Fibroblast of lung (primary cell): Measurements from ENCODE around the gene SNX32. TPM values are rescaled to one million over a fixed set of nuclear protein-coding genes. Genes with fewer than 3 reads are reported as not detected.

Experiments
- DNase-seq, 2 donors: peaks; one replicate each; pipeline versions ENCODE4 v3.0.0 to v3.0.0-alpha.2; 2010; ENCODE audit warnings: low read depth in 2 of 2
- H2AFZ ChIP-seq: 2 replicates; pipeline ENCODE4 v1.5.1; 2012; ENCODE audit warnings: low read length, control low read depth, inconsistent platforms
- H3K27ac ChIP-seq: 2 replicates; pipeline ENCODE4 v1.5.1; 2011; ENCODE audit warnings: low read length, control low read depth; ENCODE audit not compliant: insufficient read depth
- H3K27me3 ChIP-seq: 2 replicates; pipeline ENCODE4 v1.5.1; 2011; ENCODE audit warnings: mild to moderate bottlenecking, low read length; ENCODE audit not compliant: control insufficient read depth, insufficient read depth
- H3K36me3 ChIP-seq: 2 replicates; pipeline ENCODE4 v1.5.1; 2011; ENCODE audit warnings: low read length; ENCODE audit not compliant: control insufficient read depth, insufficient read depth
- H3K4me1 ChIP-seq: 2 replicates; pipeline ENCODE4 v1.5.1; 2011; ENCODE audit warnings: low read length; ENCODE audit not compliant: control insufficient read depth, insufficient read depth; ENCODE audit errors: extremely low read depth
- H3K4me2 ChIP-seq: 2 replicates; pipeline ENCODE4 v1.5.1; 2011; ENCODE audit warnings: low read length, control low read depth; ENCODE audit not compliant: insufficient read depth; ENCODE audit errors: extremely low read depth
- H3K4me3 ChIP-seq, 4 experiments: fragments of 200-600 bp in 1 of 4; sonication (generic) in 1 of 4; replicated peaks in 1 of 4; 2 replicates each; pipeline ENCODE4 v1.5.1; 2011 to 2016; ENCODE audit warnings: low read length in 4 of 4, low read depth in 3 of 4, mild to moderate bottlenecking in 3 of 4, control low read depth in 2 of 4, inconsistent platforms in 1 of 4, mixed read lengths in 1 of 4; ENCODE audit not compliant: insufficient read depth in 1 of 4; ENCODE audit errors: control extremely low read depth in 1 of 4
- H3K79me2 ChIP-seq: 2 replicates; pipeline ENCODE4 v1.5.1; 2012; ENCODE audit warnings: mild to moderate bottlenecking, low read length, inconsistent platforms; ENCODE audit not compliant: control insufficient read depth, insufficient read depth
- H3K9ac ChIP-seq: 2 replicates; pipeline ENCODE4 v1.5.1; 2011; ENCODE audit warnings: mild to moderate bottlenecking, low read length, control low read depth; ENCODE audit not compliant: insufficient read depth
- H3K9me3 ChIP-seq: 2 replicates; pipeline ENCODE4 v1.5.1; 2012; ENCODE audit warnings: low read depth, low read length; ENCODE audit not compliant: control insufficient read depth, insufficient read depth
- H4K20me1 ChIP-seq: 2 replicates; pipeline ENCODE4 v1.5.1; 2011; ENCODE audit warnings: low read length; ENCODE audit not compliant: control insufficient read depth, insufficient read depth; ENCODE audit errors: extremely low read depth
- EZH2 ChIP-seq: IDR thresholded peaks from 2 replicates; pipeline ENCODE4 v1.5.1; 2012; ENCODE audit warnings: low read length, control low read depth, mild to moderate bottlenecking; ENCODE audit errors: missing control alignments
- polyA plus RNA-seq, 2 donors: library from polyadenylated mRNA; depleted of rRNA in 1 of 2; stranded (reverse) in 1 of 2; unstranded in 1 of 2; fragments of >200 nt; gene quantifications; 2 replicates each; pipeline ENCODE4 v1.2.1, GENCODE V29; 2011 to 2012; ENCODE audit warnings: missing spikeins in 1 of 2
- total RNA-seq: library from RNA; depleted of rRNA; stranded (reverse); fragments of >200 nt; gene quantifications from 2 replicates; pipeline ENCODE4 v1.2.1, GENCODE V29; 2014
- TF ChIP-seq, protein P1 (sequence below), 2 donors: IDR thresholded peaks in 1 of 2; conservative IDR thresholded peaks in 1 of 2; 1 replicate in 1 of 2; 2 replicates in 1 of 2; pipeline ENCODE4 v1.5.1; 2011 to 2012; ENCODE audit warnings: low read length in 2 of 2, control low read depth in 1 of 2, inconsistent platforms in 1 of 2, low read depth in 1 of 2, mild to moderate bottlenecking in 1 of 2

The SNX32 gene
- total and polyA plus RNA-seq, 2 donors (not counting 1 experiment from before 2014, with no cell fraction given) = 0.33 to 3.1 TPM

DNA sequence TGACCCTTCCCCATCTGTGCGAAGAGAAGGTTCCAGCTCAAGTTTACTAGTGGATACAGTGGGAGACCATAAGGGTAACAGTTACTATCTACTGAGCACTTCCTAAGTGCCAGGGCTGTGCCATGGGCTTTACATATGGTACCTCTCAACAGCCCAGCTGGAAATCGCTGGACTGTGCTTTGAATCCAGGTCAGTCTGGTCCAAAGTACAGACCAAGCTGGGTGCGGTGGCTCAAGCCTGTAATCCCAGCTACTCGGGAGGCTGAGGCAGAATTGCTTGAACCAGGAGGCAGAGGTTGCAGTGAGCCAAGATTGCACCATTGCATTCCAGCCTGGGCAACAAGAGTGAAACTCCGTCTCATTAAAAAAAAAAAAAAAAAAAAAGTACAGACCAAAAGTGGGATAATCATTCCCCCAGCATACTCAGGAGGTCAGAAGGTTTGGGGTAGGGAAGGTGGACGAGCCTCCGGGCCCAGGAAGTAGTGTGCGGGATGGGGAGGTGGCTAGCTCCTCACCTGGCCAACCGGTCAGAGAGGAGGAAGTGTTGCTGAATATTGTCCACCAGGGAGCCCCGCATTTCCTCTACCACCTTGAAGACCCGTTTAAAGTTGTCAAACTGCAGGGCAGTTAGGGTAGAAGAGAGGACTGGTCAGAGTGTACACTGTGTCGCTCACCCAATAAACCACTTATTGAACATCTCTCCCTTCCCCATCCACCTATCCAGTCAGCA, 52.2 kb downstream of the SNX32 start:
- Histone ChIP-seq H3K4me2 (no peak overlapping the region), H2AFZ (no peak overlapping the region), H4K20me1 (no peaks in the 10 kb centered on the region), H3K4me1 (peaks cover 14% of the 10 kb centered on the region), H3K27ac (no peak overlapping the region), H3K9me3 (no peaks in the 10 kb centered on the region), H3K79me2 (peaks cover 29% of the 10 kb centered on the region), H3K27me3 (no peaks in the 10 kb centered on the region), H3K4me3 (no peak overlapping the region), H3K36me3 (peaks cover 35% of the 10 kb centered on the region), H3K9ac (no peak overlapping the region)
- no peak for DNase-seq
- TF ChIP-seq, protein P1, sequence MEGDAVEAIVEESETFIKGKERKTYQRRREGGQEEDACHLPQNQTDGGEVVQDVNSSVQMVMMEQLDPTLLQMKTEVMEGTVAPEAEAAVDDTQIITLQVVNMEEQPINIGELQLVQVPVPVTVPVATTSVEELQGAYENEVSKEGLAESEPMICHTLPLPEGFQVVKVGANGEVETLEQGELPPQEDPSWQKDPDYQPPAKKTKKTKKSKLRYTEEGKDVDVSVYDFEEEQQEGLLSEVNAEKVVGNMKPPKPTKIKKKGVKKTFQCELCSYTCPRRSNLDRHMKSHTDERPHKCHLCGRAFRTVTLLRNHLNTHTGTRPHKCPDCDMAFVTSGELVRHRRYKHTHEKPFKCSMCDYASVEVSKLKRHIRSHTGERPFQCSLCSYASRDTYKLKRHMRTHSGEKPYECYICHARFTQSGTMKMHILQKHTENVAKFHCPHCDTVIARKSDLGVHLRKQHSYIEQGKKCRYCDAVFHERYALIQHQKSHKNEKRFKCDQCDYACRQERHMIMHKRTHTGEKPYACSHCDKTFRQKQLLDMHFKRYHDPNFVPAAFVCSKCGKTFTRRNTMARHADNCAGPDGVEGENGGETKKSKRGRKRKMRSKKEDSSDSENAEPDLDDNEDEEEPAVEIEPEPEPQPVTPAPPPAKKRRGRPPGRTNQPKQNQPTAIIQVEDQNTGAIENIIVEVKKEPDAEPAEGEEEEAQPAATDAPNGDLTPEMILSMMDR (conservative IDR thresholded peaks at IDR 0.05 in 1 of 2, IDR thresholded peaks at IDR 0.05 in 1 of 2; ENCODE audit: low read depth in 1 of 2, low read length in 2 of 2) = no peak
- no peak for TF ChIP-seq EZH2

DNA sequence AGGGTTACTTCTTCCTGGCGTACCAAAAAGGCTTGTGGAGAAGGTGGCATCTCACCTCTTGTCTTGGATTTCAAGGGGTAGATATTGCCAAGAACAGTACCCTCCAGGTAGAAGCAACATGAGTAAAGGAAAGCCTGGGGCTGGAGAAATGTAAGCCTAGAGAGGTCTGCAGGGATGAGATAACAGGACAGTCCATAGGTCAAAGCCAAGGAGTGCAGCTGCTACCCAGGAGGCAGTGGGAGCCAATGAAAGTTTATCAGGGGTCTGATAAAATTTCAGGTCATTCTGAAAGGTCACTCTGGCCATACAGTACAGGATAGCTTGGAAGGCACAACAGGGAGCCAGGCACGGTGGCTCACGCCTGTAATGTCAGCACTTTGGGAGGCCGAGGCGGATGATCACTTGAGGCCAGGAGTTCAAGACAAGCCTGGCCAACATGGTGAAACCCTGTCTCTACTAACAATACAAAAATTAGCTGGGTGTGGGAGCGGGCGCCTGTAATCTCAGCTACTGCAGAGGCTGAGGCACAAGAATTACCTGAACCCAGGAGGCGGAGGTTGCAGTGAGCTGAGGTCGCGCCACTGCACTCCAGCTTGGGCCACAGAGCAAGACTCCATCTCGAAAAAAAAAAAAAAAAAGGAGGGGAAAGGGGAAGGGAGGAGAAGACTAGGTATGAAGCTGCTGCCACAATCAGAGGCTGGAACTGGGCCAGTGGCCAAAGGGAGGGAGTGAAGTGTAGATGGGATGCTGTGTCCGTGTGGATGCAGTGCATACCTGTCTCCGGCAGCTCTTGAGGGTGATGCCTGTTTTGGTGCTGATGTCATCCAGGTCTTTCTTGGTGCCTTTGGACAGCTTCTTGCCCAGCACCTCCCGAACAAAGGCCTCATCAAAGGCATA, 53.3 kb downstream of the SNX32 start:
- peaks cover 14% of the 10 kb centered on the region for H3K4me1 ChIP-seq
- H3K27ac ChIP-seq = peak overlapping the region; percentile 98
- H3K9ac ChIP-seq = peak overlapping the region; percentile 65
- H3K27me3 ChIP-seq = no peaks in the 10 kb centered on the region
- H2AFZ ChIP-seq = no peak overlapping the region
- H3K79me2 ChIP-seq = peaks cover 40% of the 10 kb centered on the region
- no peak for DNase-seq
- TF ChIP-seq, protein P1 (conservative IDR thresholded peaks at IDR 0.05 in 1 of 2, IDR thresholded peaks at IDR 0.05 in 1 of 2; ENCODE audit: low read depth in 1 of 2, low read length in 2 of 2) = no peak
- no peak for TF ChIP-seq EZH2
- H4K20me1 ChIP-seq = no peaks in the 10 kb centered on the region
- peak overlapping the region; percentile 96 for H3K4me2 ChIP-seq
- peak overlapping the region; percentile 49 to 85 (median 64) for H3K4me3 ChIP-seq
- H3K36me3 ChIP-seq = peaks cover 38% of the 10 kb centered on the region
- no peaks in the 10 kb centered on the region for H3K9me3 ChIP-seq

DNA sequence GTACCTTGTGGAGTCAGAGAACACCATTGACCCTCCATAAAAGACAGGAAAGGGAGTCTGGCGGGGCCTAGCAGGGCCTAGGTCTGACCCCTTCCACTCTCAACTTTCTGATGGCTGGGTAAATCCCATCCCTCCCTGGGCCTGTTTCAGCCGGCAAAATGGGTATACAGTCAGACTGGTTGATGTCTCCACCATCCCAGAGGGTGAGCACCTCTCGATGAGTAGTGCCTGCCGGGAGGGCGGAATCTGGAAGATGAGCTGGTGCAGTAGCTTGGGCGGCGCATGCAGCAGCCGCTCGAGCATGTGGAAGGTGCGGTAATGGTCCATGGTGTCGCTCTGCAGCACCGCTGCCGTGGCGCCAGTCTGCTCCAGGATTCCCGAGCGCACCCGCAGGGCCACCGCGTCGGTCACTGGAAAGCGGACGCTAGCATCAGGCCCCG, 54.0 kb downstream of the SNX32 start:
- peak overlapping the region; percentile 96 for H3K4me2 ChIP-seq
- peak overlapping the region; percentile 49 to 85 (median 64) for H3K4me3 ChIP-seq
- peaks cover 35% of the 10 kb centered on the region for H3K36me3 ChIP-seq
- H4K20me1 ChIP-seq = no peaks in the 10 kb centered on the region
- peaks cover 15% of the 10 kb centered on the region for H3K4me1 ChIP-seq
- peak overlapping the region; percentile 98 for H3K27ac ChIP-seq
- H3K27me3 ChIP-seq = no peaks in the 10 kb centered on the region
- no peaks in the 10 kb centered on the region for H3K9me3 ChIP-seq
- H3K9ac ChIP-seq = peak overlapping the region; percentile 65
- no peak for DNase-seq
- H3K79me2 ChIP-seq = peaks cover 47% of the 10 kb centered on the region
- no peak for TF ChIP-seq EZH2
- TF ChIP-seq, protein P1 (conservative IDR thresholded peaks at IDR 0.05 in 1 of 2, IDR thresholded peaks at IDR 0.05 in 1 of 2; ENCODE audit: low read depth in 1 of 2, low read length in 2 of 2) = no peak
- no peak overlapping the region for H2AFZ ChIP-seq
